ENCODE measurements around the gene CREM.

Gene CREM

GRCh38 chr10:35224045-35224740, 97.5 kb downstream of the CREM start:
- no peak for DNase-seq

GRCh38 chr10:35225204-35225603, 98.6 kb downstream of the CREM start:
- DNase-seq, result no peak

GRCh38 chr10:35226507-35226906, 99.9 kb downstream of the CREM start:
- no peak for DNase-seq

GRCh38 chr10:35228058-35228457, 101.4 kb downstream of the CREM start:
- no peak for DNase-seq

GRCh38 chr10:35231646-35232045, 105.0 kb downstream of the CREM start:
- no peak for DNase-seq

GRCh38 chr10:35232527-35232926, 105.9 kb downstream of the CREM start:
- no peak for DNase-seq

GRCh38 chr10:35234073-35234472, 107.4 kb downstream of the CREM start:
- no peak for DNase-seq

GRCh38 chr10:35236739-35237138, 110.1 kb downstream of the CREM start:
- no peak for DNase-seq

- DNase-seq, result no peak
These were observed 111.3 kb downstream of the CREM start for GRCh38 chr10:35237766-35238512.

GRCh38 chr10:35244549-35244948, 117.9 kb downstream of the CREM start:
- DNase-seq, result no peak

GRCh38 chr10:35246770-35247343, 120.2 kb downstream of the CREM start:
- no peak for DNase-seq

GRCh38 chr10:35251373-35252100, 124.9 kb downstream of the CREM start:
- no peak for DNase-seq

GRCh38 chr10:35257057-35257983, 130.7 kb downstream of the CREM start:
- DNase-seq, result no peak

- peak; percentile 8 for DNase-seq
These were observed 133.2 kb downstream of the CREM start for GRCh38 chr10:35259769-35260397.

GRCh38 chr10:35262436-35262835, 135.8 kb downstream of the CREM start:
- DNase-seq, result no peak
